Right lobe of liver (tissue), 6 donors: ENCODE measurements around the gene TRIM71. TPM values are rescaled to one million over a fixed set of nuclear protein-coding genes. Genes with fewer than 3 reads are reported as not detected.

ENCODE experiments used
- ATAC-seq, 4 donors: fragments of 200-7000 bp; cut with Tn5 transposase; one replicate each; pipeline ENCODE4 v1.9.1; 2020; ENCODE audit warnings: mild to moderate bottlenecking in 4 of 4, moderate library complexity in 4 of 4
- DNase-seq, 3 donors: peaks; one replicate each; pipeline ENCODE4 v3.0.0-alpha.2; 2020
- H3K27ac ChIP-seq, 3 donors: fragments of 200-600 bp; one replicate each; pipeline ENCODE4 v1.8.0; 2022
- H3K27me3 ChIP-seq, 2 donors: fragments of 200-600 bp; one replicate each; pipeline ENCODE4 v1.8.0; 2022
- H3K36me3 ChIP-seq, 4 donors: fragments of 200-600 bp; sonication (generic) in 1 of 4; one replicate each; pipeline versions ENCODE4 v1.5.1 to v1.8.0; 2017 to 2022; ENCODE audit warnings: control low read depth in 1 of 4
- H3K4me1 ChIP-seq, 4 donors: fragments of 200-600 bp; sonication (generic) in 1 of 4; one replicate each; pipeline versions ENCODE4 v1.5.1 to v1.8.0; 2017 to 2022; ENCODE audit warnings: control low read depth in 1 of 4
- H3K4me3 ChIP-seq, 3 donors: fragments of 200-600 bp; one replicate each; pipeline ENCODE4 v1.8.0; 2022
- H3K9me3 ChIP-seq, 4 donors: fragments of 200-600 bp; sonication (generic) in 1 of 4; one replicate each; pipeline versions ENCODE4 v1.5.1 to v1.8.0; 2017 to 2022; ENCODE audit warnings: control low read depth in 1 of 4
- POLR2A ChIP-seq: fragments of 450-650 bp; IDR thresholded peaks from one replicate; pipeline ENCODE4 v1.6.1; 2017; ENCODE audit warnings: antibody characterized with exemption, mild to moderate bottlenecking
- WGBS: methylation state at CpG from one replicate; pipeline ENCODE4 v1.1.6; 2018; ENCODE audit warnings: low coverage, low lambda C conversion rate; ENCODE audit not compliant: insufficient coverage; ENCODE audit errors: missing lambda C conversion rate; 5-methylcytosine and 5-hydroxymethylcytosine counted together
- intact Hi-C, 2 donors: fragments of 100-400 bp; cut with DNase I; formaldehyde crosslinking; loops; one replicate each; pipeline versions ENCODE4 v1.11.2 to v1.14.1; 2022
- total RNA-seq, 6 experiments: library from RNA; depleted of rRNA in 2 of 6; stranded (reverse); fragments of >200 nt in 2 of 6; fragmentation: NEBNext Ultra II Directional in 3 of 6; extraction: Animal tissue kit (Norgen Biotek cat#: 25700) in 3 of 6; gene quantifications; one replicate each; pipeline versions ENCODE4 v1.1.0 to v1.2.4, GENCODE V29; 2016 to 2023
- TF ChIP-seq, protein P1 (sequence below), 4 donors: fragments of 200-600 bp in 3 of 4; fragments of 450-650 bp in 1 of 4; IDR thresholded peaks; one replicate each; pipeline versions ENCODE4 v1.5.1 to v1.8.0; 2016 to 2022; ENCODE audit warnings: antibody characterized with exemption in 4 of 4, mild to moderate bottlenecking in 2 of 4
- donor health status: DM: no; HTN: yes; CAD: no.
- donor health status: DM: no; HTN: no; CAD: no.
- donor health status: DM: no; HTN: no; CAD: no.
- donor health status: DM: no; HTN: yes; CAD: no.
- donor health status: DM: no; HTN: yes; CAD: no.

TRIM71 gene
- total RNA-seq, 6 experiments from 2014 or later: not detected

- no peak overlapping the region for H3K27ac ChIP-seq
- H3K4me3 ChIP-seq: no peak overlapping the region
- DNase-seq: no peak
- no peak for ATAC-seq
- intact Hi-C loops: no loop called here
- WGBS: 83% methylated on average over 2 of the region's 2 CpGs
- H3K9me3 ChIP-seq: no peaks in the 10 kb centered on the region
- no peaks in the 10 kb centered on the region for H3K36me3 ChIP-seq
- H3K4me1 ChIP-seq: no peaks in the 10 kb centered on the region
- no peaks in the 10 kb centered on the region for H3K27me3 ChIP-seq
- TF ChIP-seq, protein P1, sequence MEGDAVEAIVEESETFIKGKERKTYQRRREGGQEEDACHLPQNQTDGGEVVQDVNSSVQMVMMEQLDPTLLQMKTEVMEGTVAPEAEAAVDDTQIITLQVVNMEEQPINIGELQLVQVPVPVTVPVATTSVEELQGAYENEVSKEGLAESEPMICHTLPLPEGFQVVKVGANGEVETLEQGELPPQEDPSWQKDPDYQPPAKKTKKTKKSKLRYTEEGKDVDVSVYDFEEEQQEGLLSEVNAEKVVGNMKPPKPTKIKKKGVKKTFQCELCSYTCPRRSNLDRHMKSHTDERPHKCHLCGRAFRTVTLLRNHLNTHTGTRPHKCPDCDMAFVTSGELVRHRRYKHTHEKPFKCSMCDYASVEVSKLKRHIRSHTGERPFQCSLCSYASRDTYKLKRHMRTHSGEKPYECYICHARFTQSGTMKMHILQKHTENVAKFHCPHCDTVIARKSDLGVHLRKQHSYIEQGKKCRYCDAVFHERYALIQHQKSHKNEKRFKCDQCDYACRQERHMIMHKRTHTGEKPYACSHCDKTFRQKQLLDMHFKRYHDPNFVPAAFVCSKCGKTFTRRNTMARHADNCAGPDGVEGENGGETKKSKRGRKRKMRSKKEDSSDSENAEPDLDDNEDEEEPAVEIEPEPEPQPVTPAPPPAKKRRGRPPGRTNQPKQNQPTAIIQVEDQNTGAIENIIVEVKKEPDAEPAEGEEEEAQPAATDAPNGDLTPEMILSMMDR (IDR thresholded peaks at IDR 0.05): no peak
- TF ChIP-seq POLR2A: no peak
Measured at GRCh38 chr3:32910954-32911353, 93.2 kb downstream of the TRIM71 start.

DNA sequence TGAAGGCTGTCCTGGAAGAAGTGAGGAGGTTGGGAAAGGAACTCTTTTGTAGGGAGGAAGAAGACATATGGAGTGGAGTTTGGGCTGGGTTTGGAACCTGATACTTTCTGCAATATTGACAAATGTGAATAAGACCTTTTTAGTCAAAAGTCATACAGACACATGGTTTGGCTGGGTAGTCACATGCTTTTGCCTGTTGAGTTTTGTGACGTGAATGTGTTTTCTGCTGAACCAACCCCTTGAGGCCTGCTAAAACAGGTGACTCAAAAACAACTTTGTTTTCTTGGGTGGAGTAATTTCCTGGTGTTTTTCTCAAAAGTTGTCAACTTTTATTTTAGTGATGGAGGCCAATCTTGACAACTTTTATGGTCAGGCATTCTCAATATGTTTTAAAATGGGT is 94.2 kb downstream of the TRIM71 start:
- no peak overlapping the region for H3K27ac ChIP-seq
- no peaks in the 10 kb centered on the region for H3K4me1 ChIP-seq
- no peaks in the 10 kb centered on the region for H3K27me3 ChIP-seq
- no peaks in the 10 kb centered on the region for H3K36me3 ChIP-seq
- DNase-seq (no peak), ATAC-seq (no peak)
- TF ChIP-seq, protein P1 (IDR thresholded peaks at IDR 0.05): no peak
- TF ChIP-seq POLR2A: no peak
- 70% methylated on average over 1 of the region's 1 CpG for WGBS
- no peaks in the 10 kb centered on the region for H3K9me3 ChIP-seq
- intact Hi-C loops: no loop called here
- no peak overlapping the region for H3K4me3 ChIP-seq

DNA sequence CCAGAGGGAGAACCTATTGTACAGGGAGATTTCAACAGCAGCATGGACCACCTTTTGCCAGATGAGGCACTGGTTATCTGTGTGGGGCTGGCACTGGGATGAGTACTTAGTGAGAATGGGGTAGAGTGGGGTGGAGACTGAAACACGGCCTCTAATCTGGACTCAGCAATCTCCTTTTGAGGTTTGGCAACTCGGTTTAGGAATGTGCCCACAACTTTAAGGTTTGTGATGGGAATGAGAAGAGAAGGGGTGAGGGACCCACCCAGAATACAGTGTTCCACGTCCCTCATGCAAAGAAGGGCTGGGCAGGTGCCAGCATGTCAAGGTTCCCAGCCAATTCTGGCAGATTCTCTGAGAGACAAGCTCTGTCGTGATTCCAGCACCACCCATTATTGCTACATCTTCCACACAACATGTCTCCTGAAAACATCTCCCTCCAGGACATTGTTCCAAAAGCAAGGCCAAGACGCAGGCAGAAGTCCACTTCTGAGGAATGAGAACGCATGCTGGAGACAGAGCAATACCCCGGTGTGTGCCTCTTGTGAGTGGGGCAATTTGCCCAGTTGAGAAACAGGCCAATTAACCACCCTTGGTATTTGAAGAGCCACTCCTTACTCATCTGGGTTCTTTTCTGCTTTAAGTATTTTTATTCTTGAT is 96.1 kb downstream of the TRIM71 start:
- ATAC-seq (no peak), DNase-seq (no peak)
- TF ChIP-seq, protein P1 (IDR thresholded peaks at IDR 0.05): no peak
- no peak for TF ChIP-seq POLR2A
- intact Hi-C loops: no loop called here
- H3K4me1 ChIP-seq: no peaks in the 10 kb centered on the region
- no peak overlapping the region for H3K4me3 ChIP-seq
- H3K36me3 ChIP-seq: no peaks in the 10 kb centered on the region
- no peaks in the 10 kb centered on the region for H3K9me3 ChIP-seq
- no peak overlapping the region for H3K27ac ChIP-seq
- WGBS: 45% methylated on average over 6 of the region's 7 CpGs
- no peaks in the 10 kb centered on the region for H3K27me3 ChIP-seq

- no peak for ATAC-seq
- WGBS: 70% methylated on average over 2 of the region's 2 CpGs
Measured at GRCh38 chr3:32919920-32920319, 102.1 kb downstream of the TRIM71 start.

More at GRCh38 chr3:32919920-32920319, 102.1 kb downstream of the TRIM71 start:
- no peak overlapping the region for H3K27ac ChIP-seq
- intact Hi-C loops: no loop called here
- H3K36me3 ChIP-seq: no peaks in the 10 kb centered on the region
- TF ChIP-seq POLR2A: no peak
- TF ChIP-seq, protein P1 (IDR thresholded peaks at IDR 0.05): no peak
- no peak for DNase-seq
- H3K9me3 ChIP-seq: no peaks in the 10 kb centered on the region
- H3K4me1 ChIP-seq: no peaks in the 10 kb centered on the region
- H3K4me3 ChIP-seq: no peak overlapping the region
- no peaks in the 10 kb centered on the region for H3K27me3 ChIP-seq
